Epithelial cell of proximal tubule (primary cell): ENCODE data around the gene RIMBP2. TPM values are rescaled to one million over a fixed set of nuclear protein-coding genes. Genes with fewer than 3 reads are reported as not detected.

Experiments used
- DNase-seq: peaks from one replicate; pipeline ENCODE4 v3.0.0-alpha.2; 2011; ENCODE audit warnings: low read depth
- H3K4me3 ChIP-seq: 2 replicates; pipeline ENCODE4 v1.5.1; 2011; ENCODE audit warnings: low read depth, mild to moderate bottlenecking, low read length
- total RNA-seq: library from RNA; depleted of rRNA; stranded (reverse); fragments of >200 nt; gene quantifications from 2 replicates; pipeline ENCODE4 v1.2.3, GENCODE V29; 2015
- TF ChIP-seq, protein P1 (sequence below): conservative IDR thresholded peaks from 2 replicates; pipeline ENCODE4 v1.5.1; 2012; ENCODE audit warnings: low read depth, mild to moderate bottlenecking, low read length

The RIMBP2 gene
- total RNA-seq, 1 donor from 2014 or later: 0.98 TPM

DNA sequence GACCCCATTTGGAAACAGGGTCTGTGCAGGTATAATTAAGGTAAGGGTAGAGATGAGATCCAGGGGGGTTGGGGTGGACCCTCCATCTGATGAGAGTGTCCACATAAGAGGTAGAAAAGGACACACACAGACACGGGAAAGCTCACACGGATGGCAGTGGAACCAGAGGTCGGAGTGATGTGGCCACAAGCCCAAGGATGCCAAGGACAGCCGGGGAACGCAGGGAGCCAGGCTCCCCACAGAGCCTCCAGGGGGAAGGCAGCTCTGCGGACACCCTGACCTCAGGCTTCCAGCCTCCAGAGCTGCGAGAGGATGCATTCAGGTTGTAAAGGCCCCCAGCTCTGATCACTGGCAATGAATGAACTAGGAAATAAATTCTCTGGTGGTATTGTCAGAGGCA, 33.0 kb downstream of the RIMBP2 start:
- TF ChIP-seq, protein P1, sequence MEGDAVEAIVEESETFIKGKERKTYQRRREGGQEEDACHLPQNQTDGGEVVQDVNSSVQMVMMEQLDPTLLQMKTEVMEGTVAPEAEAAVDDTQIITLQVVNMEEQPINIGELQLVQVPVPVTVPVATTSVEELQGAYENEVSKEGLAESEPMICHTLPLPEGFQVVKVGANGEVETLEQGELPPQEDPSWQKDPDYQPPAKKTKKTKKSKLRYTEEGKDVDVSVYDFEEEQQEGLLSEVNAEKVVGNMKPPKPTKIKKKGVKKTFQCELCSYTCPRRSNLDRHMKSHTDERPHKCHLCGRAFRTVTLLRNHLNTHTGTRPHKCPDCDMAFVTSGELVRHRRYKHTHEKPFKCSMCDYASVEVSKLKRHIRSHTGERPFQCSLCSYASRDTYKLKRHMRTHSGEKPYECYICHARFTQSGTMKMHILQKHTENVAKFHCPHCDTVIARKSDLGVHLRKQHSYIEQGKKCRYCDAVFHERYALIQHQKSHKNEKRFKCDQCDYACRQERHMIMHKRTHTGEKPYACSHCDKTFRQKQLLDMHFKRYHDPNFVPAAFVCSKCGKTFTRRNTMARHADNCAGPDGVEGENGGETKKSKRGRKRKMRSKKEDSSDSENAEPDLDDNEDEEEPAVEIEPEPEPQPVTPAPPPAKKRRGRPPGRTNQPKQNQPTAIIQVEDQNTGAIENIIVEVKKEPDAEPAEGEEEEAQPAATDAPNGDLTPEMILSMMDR: no peak
- H3K4me3 ChIP-seq: no peak overlapping the region
- DNase-seq: no peak

DNA sequence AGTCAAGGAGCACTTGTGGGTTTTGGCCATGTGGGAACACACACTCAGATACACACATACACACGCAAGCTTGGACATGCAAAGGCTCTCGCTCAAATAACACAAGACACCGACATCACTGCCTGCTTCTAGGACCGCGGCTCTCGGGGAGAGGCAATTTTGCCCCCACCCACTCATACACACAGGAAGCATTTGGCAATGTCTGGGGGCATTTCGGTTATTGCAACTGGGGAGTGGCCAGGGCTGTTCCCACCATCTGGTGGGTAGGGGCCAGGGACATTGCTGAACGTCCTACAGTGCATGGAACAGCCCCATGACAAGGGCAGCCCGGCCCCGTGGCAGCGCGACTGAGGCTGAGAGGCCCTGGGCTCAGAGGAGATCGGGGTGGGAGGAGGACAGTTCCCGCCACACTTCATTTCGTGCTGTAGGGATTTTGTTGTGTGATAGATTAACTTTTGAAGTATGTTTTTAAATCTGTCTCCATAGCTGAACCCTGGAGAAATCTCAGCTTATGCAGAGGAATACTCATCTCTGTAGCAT, 35.6 kb downstream of the RIMBP2 start:
- H3K4me3 ChIP-seq: no peak overlapping the region
- TF ChIP-seq, protein P1: no peak
- no peak for DNase-seq

DNA sequence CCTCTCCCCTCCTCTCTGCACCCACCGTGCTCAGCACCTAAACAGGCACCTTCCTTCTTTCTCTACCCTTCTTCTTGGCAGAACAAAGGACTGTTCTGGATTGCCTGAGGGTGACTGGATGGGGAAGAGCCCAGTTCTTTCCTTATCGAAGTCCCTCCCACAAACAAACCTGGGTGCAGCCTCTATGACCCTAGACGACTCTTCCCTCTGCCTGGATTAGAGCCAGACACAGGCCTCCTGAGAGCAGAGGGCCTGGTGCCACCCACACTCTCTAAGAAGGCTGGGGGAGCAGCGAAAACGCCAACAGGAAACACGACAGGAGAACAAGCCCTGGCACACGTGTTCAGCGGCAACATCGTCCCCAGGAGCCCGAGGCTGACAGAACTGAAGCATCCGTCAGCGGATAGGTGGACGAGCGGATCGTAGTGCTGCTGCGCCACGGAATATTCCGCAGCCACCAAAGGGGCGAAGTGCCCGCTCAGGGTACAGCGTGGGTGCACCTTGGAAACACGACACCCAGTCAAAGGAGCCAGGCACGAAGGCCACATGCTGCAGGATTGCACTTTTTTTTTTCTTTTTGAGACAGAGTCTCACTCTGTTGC, 38.0 kb downstream of the RIMBP2 start:
- no peak overlapping the region for H3K4me3 ChIP-seq
- DNase-seq: no peak
- TF ChIP-seq, protein P1: no peak

DNA sequence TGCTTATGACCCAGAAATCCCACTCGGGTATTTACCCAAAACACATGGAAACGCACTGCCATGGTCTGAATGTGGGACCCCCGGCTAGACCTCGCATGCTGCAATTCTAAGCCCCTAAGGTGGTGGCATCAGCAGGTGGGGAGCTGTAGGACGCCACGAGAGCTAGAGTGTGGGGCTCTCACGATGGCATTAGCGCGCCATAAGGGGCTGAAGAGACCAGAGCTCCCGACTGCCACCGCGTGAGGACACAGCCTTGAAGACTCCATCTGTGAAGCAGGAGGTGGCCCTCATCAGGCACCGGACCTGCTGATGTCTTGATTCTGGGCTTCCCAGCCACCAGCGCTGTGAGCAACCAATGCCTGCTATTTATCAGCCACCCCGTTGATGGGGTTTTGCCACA, 40.3 kb downstream of the RIMBP2 start:
- TF ChIP-seq, protein P1: no peak
- DNase-seq: no peak
- H3K4me3 ChIP-seq: no peak overlapping the region

DNA sequence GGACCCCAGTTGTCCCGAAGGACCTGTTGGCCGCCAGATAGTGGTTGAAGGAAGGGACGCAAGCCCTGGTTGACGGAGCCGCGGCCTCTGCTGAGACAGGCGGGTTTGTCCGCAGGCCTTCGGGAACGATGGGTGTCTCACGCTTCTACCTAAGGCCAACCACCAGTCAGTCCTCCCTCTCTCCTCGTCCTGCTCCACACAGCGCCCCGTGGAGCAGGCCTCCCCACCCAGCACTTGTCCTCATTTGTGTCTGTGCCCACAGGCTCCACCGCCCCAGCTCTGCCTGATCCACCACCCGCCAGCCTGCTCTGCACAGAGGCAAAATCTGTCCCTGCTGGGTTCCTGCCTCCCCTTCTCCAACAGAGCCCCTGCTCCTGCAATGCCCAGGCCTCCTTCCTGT, 41.0 kb downstream of the RIMBP2 start:
- H3K4me3 ChIP-seq: no peak overlapping the region
- no peak for DNase-seq
- TF ChIP-seq, protein P1: no peak

DNA sequence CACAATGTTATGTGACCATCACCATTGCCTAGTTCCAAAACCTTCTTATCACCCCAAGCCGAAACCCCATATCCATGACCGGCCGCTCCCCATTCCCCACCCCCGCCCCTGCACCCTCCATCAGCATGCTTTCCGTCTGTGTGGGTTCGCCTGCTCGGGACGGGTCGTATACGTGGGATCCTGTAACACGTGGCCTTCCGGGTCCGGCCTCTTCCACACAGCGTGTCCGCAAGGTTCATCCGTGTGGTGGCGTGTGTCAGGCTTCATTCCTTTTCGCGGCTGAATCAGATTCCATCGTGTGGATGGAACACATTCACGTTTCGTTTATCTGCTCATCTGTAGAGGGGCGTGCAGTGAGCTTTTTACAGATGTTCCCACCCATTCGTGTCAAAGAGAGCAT, 41.4 kb downstream of the RIMBP2 start:
- H3K4me3 ChIP-seq: no peak overlapping the region
- TF ChIP-seq, protein P1: no peak
- no peak for DNase-seq

DNA sequence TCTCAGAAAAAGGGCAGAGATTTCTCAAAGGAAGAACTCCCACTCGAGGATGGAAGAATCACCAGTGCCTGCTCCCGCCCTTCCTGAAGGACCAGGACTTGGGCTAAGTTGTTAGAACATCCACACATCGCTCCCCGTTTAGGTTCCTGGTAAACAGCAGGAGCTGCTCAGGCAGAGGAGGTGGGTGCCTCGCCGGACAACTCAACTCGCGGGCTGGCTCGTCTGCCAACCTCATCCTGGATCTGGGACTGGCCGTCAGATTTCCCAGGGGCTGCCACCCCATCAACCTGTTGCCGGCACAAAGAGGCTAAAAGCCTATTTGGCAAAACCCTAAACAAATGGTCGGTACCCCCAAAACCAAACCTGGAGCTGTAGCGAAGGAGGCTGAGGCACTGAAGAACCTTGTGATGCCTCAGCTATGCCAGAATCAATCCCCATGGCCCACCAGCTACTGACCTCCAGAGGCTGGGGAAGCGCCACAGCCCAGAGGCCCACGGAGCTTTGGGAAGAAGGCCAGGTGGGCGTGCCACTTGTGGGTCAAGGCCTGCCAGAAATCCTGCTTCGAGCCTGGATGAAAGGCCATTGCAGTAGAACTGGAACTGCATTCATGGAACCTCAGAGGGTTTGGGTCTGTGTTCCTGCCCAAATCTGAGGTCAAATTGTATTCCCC, 42.9 kb downstream of the RIMBP2 start:
- TF ChIP-seq, protein P1: no peak
- no peak for DNase-seq
- no peak overlapping the region for H3K4me3 ChIP-seq
